Endothelial cell of umbilical vein (primary cell): ENCODE results near the gene EEFSEC. TPM values are rescaled to one million over a fixed set of nuclear protein-coding genes. Genes with fewer than 3 reads are reported as not detected.

Source experiments
- BruUV-seq: library from RNA; stranded (reverse); fragments of 400-500 nt; replicated peaks from 2 replicates; lab custom pipeline; 2021; lab: Mats Ljungman, UMichigan
- CTCF ChIA-PET: fragments of 300-600, 350-600 bp; sonication (Branson Sonifier 250); formaldehyde crosslinking; loops from one replicate; lab custom pipeline; 2021; ENCODE audit warnings: antibody characterized with exemption, inconsistent platforms; lab: Charles Lee
- POLR2A ChIA-PET: fragments of 300-600, 350-600 bp; sonication (Branson Sonifier 250); formaldehyde crosslinking; loops from one replicate; lab custom pipeline; 2021; ENCODE audit warnings: antibody characterized with exemption, inconsistent platforms; lab: Charles Lee
- DNase-seq: peaks from one replicate; pipeline ENCODE4 v3.0.0-alpha.2; 2011; ENCODE audit warnings: low read depth, low spot score
- FAIRE-seq: peaks from 2 replicates; lab custom pipeline; 2011; peaks lifted over from hg19 to GRCh38; lab: Jason Lieb, UNC
- H2AFZ ChIP-seq: 2 replicates; pipeline ENCODE4 v1.6.0; 2012; ENCODE audit warnings: low read depth, low read length, control low read depth, inconsistent platforms
- H3K27ac ChIP-seq: 2 replicates; pipeline ENCODE4 v1.5.1; 2011; ENCODE audit warnings: low read depth, mild to moderate bottlenecking, control low read depth, low read length, moderate library complexity; ENCODE audit not compliant: insufficient read depth
- H3K27me3 ChIP-seq, 2 experiments: 2 replicates each; pipeline versions ENCODE4 v1.6.0 to v1.6.1; 2011; ENCODE audit warnings: low read length in 2 of 2, mixed read lengths in 1 of 2; ENCODE audit not compliant: control insufficient read depth in 2 of 2, insufficient read depth in 2 of 2
- H3K36me3 ChIP-seq, 2 experiments: 2 replicates in 1 of 2; 3 replicates in 1 of 2; pipeline ENCODE4 v1.5.1; 2011; ENCODE audit warnings: low read length in 2 of 2, mild to moderate bottlenecking in 1 of 2, moderate library complexity in 1 of 2; ENCODE audit not compliant: control insufficient read depth in 2 of 2, insufficient read depth in 2 of 2; ENCODE audit errors: extremely low read depth in 1 of 2
- H3K4me1 ChIP-seq: 3 replicates; pipeline ENCODE4 v1.5.1; 2011; ENCODE audit warnings: mild to moderate bottlenecking, low read length; ENCODE audit not compliant: control insufficient read depth, insufficient read depth; ENCODE audit errors: extremely low read depth
- H3K4me2 ChIP-seq: 2 replicates; pipeline ENCODE4 v1.6.1; 2011; ENCODE audit warnings: low read length, control low read depth, mixed read lengths; ENCODE audit not compliant: insufficient read depth
- H3K4me3 ChIP-seq, 3 experiments: fragments of 200-600 bp in 1 of 3; sonication (generic), shearing (Covaris generic) in 1 of 3; replicated peaks in 1 of 3; 2 replicates each; pipeline ENCODE4 v1.5.1; 2011 to 2016; ENCODE audit warnings: control low read depth in 3 of 3, low read length in 3 of 3, mild to moderate bottlenecking in 2 of 3, inconsistent platforms in 1 of 3, low read depth in 1 of 3, moderate library complexity in 1 of 3; ENCODE audit not compliant: insufficient read depth in 1 of 3
- H3K79me2 ChIP-seq: 2 replicates; pipeline ENCODE4 v1.6.0; 2012; ENCODE audit warnings: low read length, inconsistent platforms; ENCODE audit not compliant: control insufficient read depth, insufficient read depth
- H3K9ac ChIP-seq: replicated peaks from 2 replicates; pipeline ENCODE3; 2011; ENCODE audit warnings: low read length, control low read depth; ENCODE audit not compliant: insufficient read depth; ENCODE audit errors: extremely low read depth
- H3K9me1 ChIP-seq: replicated peaks from 3 replicates; pipeline ENCODE4 v1.6.0; 2011; ENCODE audit warnings: mild to moderate bottlenecking, low read length; ENCODE audit not compliant: control insufficient read depth, insufficient read depth; ENCODE audit errors: extremely low read depth
- H3K9me3 ChIP-seq: replicated peaks from 2 replicates; pipeline ENCODE4 v1.5.1; 2012; ENCODE audit warnings: low read length, inconsistent platforms; ENCODE audit not compliant: control insufficient read depth, insufficient read depth
- H4K20me1 ChIP-seq: replicated peaks from 2 replicates; pipeline ENCODE3; 2011; ENCODE audit warnings: mild to moderate bottlenecking, low read length; ENCODE audit not compliant: control insufficient read depth, insufficient read depth; ENCODE audit errors: extremely low read depth
- EZH2 ChIP-seq: IDR thresholded peaks from 2 replicates; pipeline ENCODE4 v1.6.1; 2012; ENCODE audit warnings: borderline replicate concordance, low read depth, mild to moderate bottlenecking, moderate library complexity, low read length, inconsistent platforms; ENCODE audit not compliant: severe bottlenecking
- FOS ChIP-seq: IDR thresholded peaks from 2 replicates; pipeline ENCODE4 v1.6.1; 2011; ENCODE audit warnings: mild to moderate bottlenecking, low read length, moderate library complexity, borderline replicate concordance; ENCODE audit not compliant: insufficient read depth
- GATA2 ChIP-seq: IDR thresholded peaks from 2 replicates; pipeline ENCODE4 v1.7.0; 2011; ENCODE audit warnings: low read depth, mild to moderate bottlenecking, moderate library complexity, mixed read lengths, low read length; ENCODE audit not compliant: insufficient read length, insufficient read depth
- JUN ChIP-seq: IDR thresholded peaks from 2 replicates; pipeline ENCODE4 v1.6.1; 2011; ENCODE audit warnings: borderline replicate concordance, low read depth; ENCODE audit not compliant: insufficient read length, insufficient read depth
- MYC ChIP-seq: IDR thresholded peaks from one replicate; pipeline ENCODE4 v1.6.1; 2011; ENCODE audit warnings: mild to moderate bottlenecking, low read depth, low read length
- POLR2A ChIP-seq: IDR thresholded peaks from 2 replicates; pipeline ENCODE4 v1.6.1; 2012; ENCODE audit warnings: low read depth, mild to moderate bottlenecking, control low read depth, low read length
- POLR2AphosphoS5 ChIP-seq: IDR thresholded peaks from 2 replicates; pipeline ENCODE4 v1.6.1; 2012; ENCODE audit warnings: low read depth, mild to moderate bottlenecking, control low read depth, low read length, moderate library complexity; ENCODE audit not compliant: insufficient read depth
- dilution Hi-C: fragments of 300-500 bp; cut with MboI; formaldehyde crosslinking; loops from one replicate; pipeline ENCODE4 v1.15.0; 2019; ENCODE audit warnings: low sequenced_read_pairs; ENCODE audit not compliant: extremely low pct_ligation_motif_present
- intact Hi-C: fragments of 100-400 bp; cut with micrococcal nuclease; formaldehyde crosslinking; loops from one replicate; pipeline ENCODE4 v1.10.0; 2022
- polyA plus RNA-seq, 4 experiments: library from polyadenylated mRNA; depleted of rRNA in 3 of 4; stranded (reverse) in 3 of 4; unstranded in 1 of 4; fragments of >200 nt; gene quantifications; 2 replicates each; pipeline versions ENCODE4 v1.2.1 to v1.2.3, GENCODE V29; 2011 to 2012; ENCODE audit warnings: missing spikeins in 1 of 4
- total RNA-seq: library from RNA; stranded (reverse); gene quantifications from 2 replicates; pipeline ENCODE4 v1.2.3, GENCODE V29; 2021
- TF ChIP-seq, protein P1 (sequence below), 2 donors: IDR thresholded peaks; 1 replicate in 1 of 2; 2 replicates in 1 of 2; pipeline ENCODE4 v1.5.1; 2011; ENCODE audit warnings: low read length in 2 of 2, mild to moderate bottlenecking in 2 of 2, moderate library complexity in 2 of 2, control low read depth in 1 of 2, inconsistent platforms in 1 of 2, low read depth in 1 of 2; ENCODE audit not compliant: insufficient read depth in 1 of 2; ENCODE audit errors: extremely low read depth in 1 of 2
- TF ChIP-seq, protein P2 (sequence below): IDR thresholded peaks from 2 replicates; pipeline ENCODE4 v1.6.1; 2011; ENCODE audit not compliant: insufficient read depth, insufficient read length

The EEFSEC gene
- total and polyA plus RNA-seq, 2 donors (not counting 3 experiments of a cell fraction or from before 2014, with no cell fraction given): 13.1 to 14.5 TPM

GRCh38 chr3:128174675-128175590 lies 21.7 kb downstream of the EEFSEC start:
- ChIA-PET CTCF (interaction anchor here (0.9 to 1.7 kb wide), 2 partner anchors 12 to 147 kb away, joined by 3 to 5 read pairs; no protein-coding TSS in a partner anchor), POLR2A (no interaction called here)
- Histone ChIP-seq H3K79me2 (no peaks in the 10 kb centered on the region), H3K9me1 (no peaks in the 10 kb centered on the region), H3K4me1 (no peaks in the 10 kb centered on the region), H3K27ac (no peak overlapping the region), H3K36me3 (no peaks in the 10 kb centered on the region), H3K9ac (no peak overlapping the region), H3K4me2 (no peak overlapping the region), H3K9me3 (no peaks in the 10 kb centered on the region), H2AFZ (no peak overlapping the region), H4K20me1 (no peaks in the 10 kb centered on the region), H3K27me3 (no peaks in the 10 kb centered on the region), H3K4me3 (no peak overlapping the region)
- intact Hi-C loops (loop anchor here (5.0 kb wide), 2 partner anchors 247 to 307 kb away; no protein-coding TSS in a partner anchor), dilution Hi-C loops (no loop called here)
- BruUV-seq: no TSS peak
- FAIRE-seq: no peak
- TF ChIP-seq, protein P1, sequence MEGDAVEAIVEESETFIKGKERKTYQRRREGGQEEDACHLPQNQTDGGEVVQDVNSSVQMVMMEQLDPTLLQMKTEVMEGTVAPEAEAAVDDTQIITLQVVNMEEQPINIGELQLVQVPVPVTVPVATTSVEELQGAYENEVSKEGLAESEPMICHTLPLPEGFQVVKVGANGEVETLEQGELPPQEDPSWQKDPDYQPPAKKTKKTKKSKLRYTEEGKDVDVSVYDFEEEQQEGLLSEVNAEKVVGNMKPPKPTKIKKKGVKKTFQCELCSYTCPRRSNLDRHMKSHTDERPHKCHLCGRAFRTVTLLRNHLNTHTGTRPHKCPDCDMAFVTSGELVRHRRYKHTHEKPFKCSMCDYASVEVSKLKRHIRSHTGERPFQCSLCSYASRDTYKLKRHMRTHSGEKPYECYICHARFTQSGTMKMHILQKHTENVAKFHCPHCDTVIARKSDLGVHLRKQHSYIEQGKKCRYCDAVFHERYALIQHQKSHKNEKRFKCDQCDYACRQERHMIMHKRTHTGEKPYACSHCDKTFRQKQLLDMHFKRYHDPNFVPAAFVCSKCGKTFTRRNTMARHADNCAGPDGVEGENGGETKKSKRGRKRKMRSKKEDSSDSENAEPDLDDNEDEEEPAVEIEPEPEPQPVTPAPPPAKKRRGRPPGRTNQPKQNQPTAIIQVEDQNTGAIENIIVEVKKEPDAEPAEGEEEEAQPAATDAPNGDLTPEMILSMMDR (IDR thresholded peaks at IDR 0.05; ENCODE audit: extremely low read depth in 1 of 2, insufficient read depth in 1 of 2, low read depth in 1 of 2, low read length in 2 of 2): no peak
- TF ChIP-seq, protein P2, sequence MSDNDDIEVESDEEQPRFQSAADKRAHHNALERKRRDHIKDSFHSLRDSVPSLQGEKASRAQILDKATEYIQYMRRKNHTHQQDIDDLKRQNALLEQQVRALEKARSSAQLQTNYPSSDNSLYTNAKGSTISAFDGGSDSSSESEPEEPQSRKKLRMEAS: no peak
- TF ChIP-seq JUN (no peak), FOS (no peak), MYC (no peak), POLR2AphosphoS5 (no peak), GATA2 (no peak), EZH2 (no peak), POLR2A (no peak)
- no peak for DNase-seq
